Dedifferentiated amniotic fluid mesenchymal stem cell (primary cell): ENCODE results near the gene C1orf105.

Experiments used
- DNase-seq: peaks from one replicate; pipeline ENCODE4 v3.0.0-alpha.2; 2016; ENCODE audit errors: extremely low spot score

The C1orf105 gene

GRCh38 chr1:172457479-172458130 is 37.1 kb downstream of the C1orf105 start:
- no peak for DNase-seq

- no peak for DNase-seq
Measured at GRCh38 chr1:172460177-172460576, 39.7 kb downstream of the C1orf105 start.

- DNase-seq = peak; percentile 26
Measured at GRCh38 chr1:172460887-172461315, 40.4 kb downstream of the C1orf105 start.

- no peak for DNase-seq
Measured at GRCh38 chr1:172465617-172466016, 45.1 kb downstream of the C1orf105 start.

- DNase-seq = no peak
Measured at GRCh38 chr1:172466795-172467407, 46.4 kb downstream of the C1orf105 start.

GRCh38 chr1:172467446-172467845 is 47.0 kb downstream of the C1orf105 start:
- no peak for DNase-seq

DNA sequence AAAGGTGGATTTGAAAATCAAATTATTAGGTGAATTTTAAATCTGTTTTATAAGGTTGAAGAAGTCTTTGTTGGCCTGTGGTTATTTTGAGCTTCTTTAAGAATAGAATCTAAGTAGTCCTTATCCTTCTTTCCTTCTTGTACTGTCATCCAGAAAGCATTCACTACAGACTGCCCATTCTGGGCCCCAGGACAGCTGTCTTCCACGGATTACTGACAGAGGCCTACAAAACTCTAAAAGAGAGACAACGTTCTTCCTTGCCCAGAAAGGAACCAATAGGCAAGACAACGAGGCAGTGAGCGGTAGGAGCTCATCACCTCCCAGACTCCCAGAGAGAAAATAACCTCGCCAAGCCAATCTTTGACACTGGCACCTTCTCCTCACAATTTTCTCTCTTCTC is 47.8 kb downstream of the C1orf105 start:
- no peak for DNase-seq

DNA sequence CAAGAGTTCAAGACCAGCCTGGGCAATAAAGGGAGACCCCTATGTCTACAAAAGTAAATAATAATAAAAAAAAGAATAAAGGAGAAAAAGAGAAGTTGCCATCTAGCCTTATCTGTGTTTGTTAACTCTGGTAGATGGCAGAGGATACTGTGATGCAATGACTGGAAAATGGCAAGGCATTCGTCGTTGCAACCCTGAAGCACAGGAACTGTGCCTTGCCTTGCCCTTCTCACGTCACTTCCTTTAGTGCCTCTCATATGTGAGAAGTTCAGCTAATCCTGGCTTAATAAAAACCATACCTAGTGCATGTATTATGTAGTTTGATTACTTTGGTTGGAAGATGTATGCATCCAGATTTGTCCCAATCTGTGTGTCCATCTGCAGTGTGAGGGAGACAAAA is 49.2 kb downstream of the C1orf105 start:
- no peak for DNase-seq

DNA sequence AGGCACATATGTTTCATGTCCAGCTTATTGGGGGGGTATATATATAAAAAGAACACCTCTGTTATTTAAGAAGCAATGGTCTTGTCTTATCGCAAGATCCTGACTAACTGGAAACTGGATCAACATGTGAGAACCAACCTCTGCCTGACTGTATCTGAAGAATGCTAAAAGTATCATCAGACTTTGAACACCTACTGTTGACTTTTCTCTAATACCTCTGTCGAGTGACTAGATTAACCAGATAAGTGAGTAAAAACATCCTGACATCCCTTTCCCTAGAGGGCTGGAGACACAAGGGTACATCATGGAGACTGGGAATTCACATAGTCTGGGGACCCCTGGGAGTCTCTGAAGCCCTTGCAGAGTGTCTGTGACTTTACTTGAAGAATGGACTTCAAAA is 49.7 kb downstream of the C1orf105 start:
- no peak for DNase-seq

GRCh38 chr1:172471666-172472065 is 51.2 kb downstream of the C1orf105 start:
- no peak for DNase-seq

GRCh38 chr1:172472495-172472894 is 52.0 kb downstream of the C1orf105 start:
- no peak for DNase-seq

- no peak for DNase-seq
Measured at GRCh38 chr1:172473302-172473701, 52.8 kb downstream of the C1orf105 start.

DNA sequence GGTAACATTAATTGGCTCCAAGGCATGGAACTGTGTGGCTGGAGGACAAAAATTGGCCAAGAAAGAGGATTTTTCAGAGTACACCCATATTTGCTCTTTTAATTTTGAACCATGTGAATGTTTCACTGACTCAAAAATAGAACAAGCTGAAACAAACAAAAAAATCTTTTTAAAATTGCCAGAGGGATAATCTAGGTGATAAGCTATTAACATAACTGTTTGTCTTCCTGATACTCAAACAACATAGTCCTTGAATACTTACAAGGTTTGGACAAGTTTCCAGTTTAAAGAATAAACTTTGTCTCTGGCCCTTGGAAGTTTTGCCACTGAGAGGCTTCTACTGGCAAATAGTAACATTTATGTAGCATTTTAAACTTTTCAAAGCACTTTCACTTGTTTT is 53.4 kb downstream of the C1orf105 start:
- no peak for DNase-seq

GRCh38 chr1:172476218-172476811 is 55.8 kb downstream of the C1orf105 start:
- DNase-seq = no peak

GRCh38 chr1:172477216-172477615 is 56.7 kb downstream of the C1orf105 start:
- no peak for DNase-seq

- no peak for DNase-seq
Measured at GRCh38 chr1:172477741-172478140, 57.3 kb downstream of the C1orf105 start.

DNA sequence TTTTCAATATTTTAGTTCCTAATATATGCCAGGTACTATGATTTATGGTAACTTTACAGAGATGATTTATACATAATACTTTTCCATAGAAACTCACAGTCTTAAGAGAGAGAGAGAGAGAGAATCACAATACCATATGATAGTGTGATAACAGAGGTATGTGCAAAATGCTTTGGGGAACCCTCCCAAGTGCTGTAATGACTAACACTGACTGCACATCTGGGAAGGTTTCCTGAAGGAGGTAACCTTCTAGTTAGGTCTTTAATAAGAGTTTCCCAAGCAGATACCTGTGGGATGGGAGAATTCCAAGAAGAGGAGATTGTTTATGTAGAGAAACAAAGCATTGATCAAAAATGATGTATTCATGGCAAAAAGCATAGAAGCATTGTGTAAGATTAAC is 58.0 kb downstream of the C1orf105 start:
- no peak for DNase-seq

DNA sequence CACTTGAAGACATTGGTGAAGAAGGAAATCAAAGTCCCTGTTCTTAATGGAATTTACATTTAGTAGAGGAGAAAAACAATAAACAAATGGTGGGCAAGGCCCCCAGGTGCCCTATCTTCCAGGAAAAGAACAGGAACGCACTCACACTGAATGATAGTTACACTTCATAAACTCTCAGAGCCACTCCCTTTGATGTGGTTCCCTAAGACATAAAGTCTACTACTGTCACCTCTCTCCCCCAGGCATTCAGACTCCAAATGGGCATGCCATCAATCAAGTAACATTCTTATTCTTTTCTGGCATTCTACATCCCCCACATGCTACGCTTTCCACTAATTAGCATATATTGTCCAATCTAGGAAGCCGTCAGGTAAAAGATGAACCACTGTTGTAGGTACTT is 59.9 kb downstream of the C1orf105 start:
- no peak for DNase-seq

GRCh38 chr1:172482044-172482443 is 61.6 kb downstream of the C1orf105 start:
- DNase-seq = no peak

- DNase-seq = no peak
Measured at GRCh38 chr1:172483448-172483847, 63.0 kb downstream of the C1orf105 start.

GRCh38 chr1:172484252-172484651 is 63.8 kb downstream of the C1orf105 start:
- DNase-seq = no peak

GRCh38 chr1:172485626-172486025 is 65.1 kb downstream of the C1orf105 start:
- no peak for DNase-seq

- DNase-seq = no peak
Measured at GRCh38 chr1:172486805-172487454, 66.4 kb downstream of the C1orf105 start.
